Activated T-helper 17 cell treated with anti-CD3 and anti-CD28 coated beads, Interleukin-2, amount 50 U/mL, for 72 hours (primary cell): ENCODE data around the gene PATJ. TPM values are rescaled to one million over a fixed set of nuclear protein-coding genes. Genes with fewer than 3 reads are reported as not detected.
A peak's percentile ranks its signal among the peaks of the same experiment; 100 is the strongest.
"Not testable (repeated sequence)": the region's sequence is repeated elsewhere in the genome, so short reads cannot be mapped to it uniquely, and the experiment has no call there.

Experiments
- ATAC-seq: fragments of 150-1000 bp; cut with Tn5 transposase; replicated peaks from 2 replicates; pipeline ENCODE4 v1.10.0; 2021; ENCODE audit warnings: mild to moderate bottlenecking, moderate library complexity
- H3K27ac Mint-ChIP-seq: one replicate; pipeline ENCODE4 v1.8.0; 2022; ENCODE audit warnings: mixed read lengths
- H3K27me3 Mint-ChIP-seq: one replicate; pipeline ENCODE4 v1.8.0; 2022; ENCODE audit warnings: mixed read lengths
- H3K36me3 Mint-ChIP-seq: one replicate; pipeline ENCODE4 v1.8.0; 2022; ENCODE audit warnings: low read depth, mild to moderate bottlenecking, mixed read lengths
- H3K4me1 Mint-ChIP-seq: one replicate; pipeline ENCODE4 v1.8.0; 2022; ENCODE audit warnings: mixed read lengths
- H3K4me3 Mint-ChIP-seq: one replicate; pipeline ENCODE4 v1.8.0; 2022; ENCODE audit warnings: mild to moderate bottlenecking, mixed read lengths
- H3K9me3 Mint-ChIP-seq: one replicate; pipeline ENCODE4 v1.8.0; 2022; ENCODE audit warnings: mixed read lengths
- total RNA-seq, 2 donors: library from RNA; stranded (reverse); gene quantifications; one replicate each; pipeline ENCODE4 v1.2.3, GENCODE V29; 2022

The PATJ gene
- total RNA-seq, 2 donors from 2014 or later, result 15.7 to 30.1 TPM

DNA sequence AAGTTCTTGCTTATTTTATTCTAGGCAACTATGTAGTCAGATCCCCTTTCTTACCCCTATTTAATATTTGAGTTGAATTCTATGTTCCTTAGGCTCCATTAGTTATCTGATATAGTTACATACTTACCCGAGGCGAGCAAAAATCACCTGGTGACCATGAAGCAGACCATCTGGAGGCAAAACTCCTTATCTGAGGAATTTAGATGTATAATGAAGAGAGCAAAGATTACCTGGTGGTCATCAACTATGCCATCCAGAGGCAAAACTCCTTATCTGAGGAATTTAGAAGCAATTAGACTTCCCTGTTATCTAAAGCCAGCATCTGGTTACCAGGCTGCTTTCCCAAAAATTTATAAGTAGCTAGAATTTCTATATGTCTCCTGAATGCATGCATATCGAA lies 129.9 kb downstream of the PATJ start:
- peaks cover 5% of the 10 kb centered on the region for H3K4me1 Mint-ChIP-seq
- no peaks in the 10 kb centered on the region for H3K9me3 Mint-ChIP-seq
- peaks cover 69% of the 10 kb centered on the region for H3K36me3 Mint-ChIP-seq
- no peak for ATAC-seq
- H3K27me3 Mint-ChIP-seq, result no peaks in the 10 kb centered on the region
- H3K27ac Mint-ChIP-seq, result no peak overlapping the region
- H3K4me3 Mint-ChIP-seq, result no peak overlapping the region

DNA sequence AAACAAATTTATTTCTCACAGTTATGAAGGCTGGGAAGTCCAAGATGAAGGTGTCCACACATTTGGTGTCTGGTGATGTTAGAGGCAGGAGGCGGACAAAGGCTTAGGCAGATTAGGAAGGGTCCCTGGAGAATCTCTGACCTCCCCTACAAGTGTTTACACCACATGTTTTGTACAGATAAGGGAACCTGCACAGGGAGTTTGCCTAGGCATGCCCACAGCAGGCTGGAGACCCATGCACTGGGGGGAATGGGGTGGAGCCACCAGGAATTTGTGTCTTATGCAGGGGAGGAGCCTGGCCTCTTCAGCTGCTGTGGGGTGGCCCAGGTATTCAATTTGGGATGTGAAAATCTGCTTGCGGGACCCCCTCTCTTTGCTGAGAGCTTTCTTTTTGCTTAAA lies 131.3 kb downstream of the PATJ start:
- Mint-ChIP-seq H3K9me3 (no peaks in the 10 kb centered on the region), H3K27me3 (no peaks in the 10 kb centered on the region), H3K36me3 (peaks cover 73% of the 10 kb centered on the region), H3K4me3 (no peak overlapping the region), H3K27ac (no peak overlapping the region), H3K4me1 (peaks cover 5% of the 10 kb centered on the region)
- ATAC-seq, result no peak

DNA sequence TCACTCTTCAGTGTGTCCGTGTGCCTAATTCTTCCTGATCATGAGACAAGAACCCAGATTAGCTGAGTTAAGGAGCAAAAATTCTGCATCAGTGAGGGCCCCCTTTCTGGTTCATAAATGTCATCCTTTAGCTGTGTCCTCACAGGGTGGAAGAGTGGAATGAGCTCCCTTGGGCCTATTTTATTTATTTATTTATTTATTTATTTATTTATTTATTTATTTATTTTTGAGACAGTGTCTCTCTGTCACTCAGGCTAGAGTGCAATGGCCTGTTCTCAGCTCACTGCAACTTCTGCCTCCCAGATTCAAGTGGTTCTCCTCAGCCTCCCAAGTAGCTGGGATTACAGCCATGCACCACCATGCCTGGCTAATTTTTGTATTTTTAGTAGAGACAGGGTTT lies 131.7 kb downstream of the PATJ start:
- Mint-ChIP-seq H3K4me3 (no peak overlapping the region), H3K9me3 (no peaks in the 10 kb centered on the region), H3K27me3 (no peaks in the 10 kb centered on the region), H3K36me3 (peaks cover 69% of the 10 kb centered on the region), H3K4me1 (peaks cover 5% of the 10 kb centered on the region), H3K27ac (no peak overlapping the region)
- no peak for ATAC-seq

DNA sequence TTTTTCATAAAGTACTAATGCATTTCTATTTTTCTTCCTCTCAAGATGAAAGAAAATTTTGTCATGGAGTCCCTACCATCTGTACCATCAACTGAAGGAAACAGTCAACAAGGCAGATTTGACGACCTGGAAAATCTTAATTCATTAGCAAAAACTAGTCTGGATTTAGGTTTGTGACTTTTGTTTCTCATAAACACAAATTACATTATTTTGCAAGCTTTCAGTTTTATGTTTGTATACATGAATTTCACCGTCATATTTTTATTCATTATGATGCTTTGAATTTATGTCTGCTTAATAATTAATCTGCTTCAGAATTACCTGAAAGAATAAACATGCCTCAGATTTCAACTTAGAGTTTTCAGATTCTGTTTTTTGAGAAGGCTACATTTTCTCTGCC lies 132.9 kb downstream of the PATJ start:
- no peak overlapping the region for H3K27ac Mint-ChIP-seq
- no peaks in the 10 kb centered on the region for H3K27me3 Mint-ChIP-seq

DNA sequence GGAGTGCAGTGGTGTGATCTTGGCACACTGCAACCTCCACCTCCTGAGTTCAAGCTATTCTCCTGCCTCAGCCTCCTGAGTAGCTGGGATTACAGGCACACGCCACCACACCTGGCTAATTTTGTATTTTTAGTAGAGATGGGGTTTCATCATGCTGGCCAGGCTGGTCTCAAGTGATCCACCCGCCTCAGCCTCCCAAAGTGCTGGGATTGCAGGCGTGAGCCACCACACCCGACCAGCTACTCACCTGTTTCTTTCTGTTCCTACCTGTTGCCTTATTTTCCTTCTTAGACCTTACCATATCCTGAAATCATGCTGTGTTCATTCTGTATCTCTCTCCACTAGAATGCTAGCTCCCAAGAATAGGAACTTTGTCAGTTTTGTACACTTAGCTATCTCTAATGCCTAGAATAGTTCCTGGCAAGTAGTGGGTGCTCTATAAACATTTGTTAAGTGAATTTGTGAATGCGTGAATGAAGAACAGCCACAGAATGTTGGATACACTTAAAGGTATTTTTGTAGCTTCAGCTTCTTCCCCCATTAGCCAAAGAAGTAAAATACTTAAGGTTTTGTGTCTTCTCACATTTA lies 137.7 kb downstream of the PATJ start:
- ATAC-seq, H3K27me3 Mint-ChIP-seq, H3K4me1 Mint-ChIP-seq, H3K9me3 Mint-ChIP-seq, H3K27ac Mint-ChIP-seq, H3K4me3 Mint-ChIP-seq: not testable (repeated sequence)
- H3K36me3 Mint-ChIP-seq, result peaks cover 68% of the 10 kb centered on the region

More for the DNA sequence above, 132.9 kb downstream of the PATJ start:
- Mint-ChIP-seq H3K4me3 (no peak overlapping the region), H3K36me3 (peaks cover 66% of the 10 kb centered on the region), H3K9me3 (no peaks in the 10 kb centered on the region), H3K4me1 (peaks cover 5% of the 10 kb centered on the region)
- ATAC-seq, result no peak

DNA sequence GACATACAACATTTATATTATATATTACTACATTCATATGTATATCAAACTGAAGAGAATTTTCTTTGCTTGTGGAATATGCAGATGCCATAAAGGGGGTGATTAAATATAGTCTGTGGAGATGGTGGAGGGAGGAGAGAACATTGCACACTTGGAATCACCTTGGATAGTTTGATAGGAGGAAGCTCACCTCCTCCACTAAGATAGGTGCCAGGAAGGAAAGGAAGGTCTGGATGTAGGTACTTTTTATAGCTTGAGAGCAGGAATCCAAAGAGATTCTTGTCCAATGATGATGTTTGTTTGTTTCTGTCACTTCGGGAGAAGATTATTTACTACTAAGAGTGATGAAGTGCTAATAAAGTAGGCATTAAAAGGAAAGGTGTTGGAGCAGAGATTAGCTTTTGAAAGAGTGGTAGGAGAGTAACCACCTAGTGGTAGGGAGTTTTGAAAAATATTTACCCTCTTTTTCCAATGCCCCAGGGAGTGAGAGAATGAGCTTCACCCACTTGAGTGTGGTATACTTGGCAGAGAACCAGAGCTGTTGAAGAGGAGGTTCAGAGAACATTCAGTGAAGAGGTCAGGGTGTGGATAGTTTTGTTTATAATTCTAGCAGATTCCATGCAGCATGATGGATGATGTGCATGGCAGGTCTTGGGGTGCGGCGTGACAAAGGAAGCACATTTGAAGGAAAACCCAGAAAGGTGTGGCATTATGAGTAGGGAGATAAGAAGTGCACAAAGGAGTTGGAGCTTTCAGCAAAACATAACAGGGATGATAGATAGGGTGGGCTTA lies 145.0 kb downstream of the PATJ start:
- Mint-ChIP-seq H3K27ac (peak overlapping the region; percentile 4), H3K36me3 (peaks cover 52% of the 10 kb centered on the region), H3K9me3 (no peaks in the 10 kb centered on the region), H3K4me1 (no peaks in the 10 kb centered on the region), H3K4me3 (no peak overlapping the region), H3K27me3 (no peaks in the 10 kb centered on the region)
- ATAC-seq, result no peak

DNA sequence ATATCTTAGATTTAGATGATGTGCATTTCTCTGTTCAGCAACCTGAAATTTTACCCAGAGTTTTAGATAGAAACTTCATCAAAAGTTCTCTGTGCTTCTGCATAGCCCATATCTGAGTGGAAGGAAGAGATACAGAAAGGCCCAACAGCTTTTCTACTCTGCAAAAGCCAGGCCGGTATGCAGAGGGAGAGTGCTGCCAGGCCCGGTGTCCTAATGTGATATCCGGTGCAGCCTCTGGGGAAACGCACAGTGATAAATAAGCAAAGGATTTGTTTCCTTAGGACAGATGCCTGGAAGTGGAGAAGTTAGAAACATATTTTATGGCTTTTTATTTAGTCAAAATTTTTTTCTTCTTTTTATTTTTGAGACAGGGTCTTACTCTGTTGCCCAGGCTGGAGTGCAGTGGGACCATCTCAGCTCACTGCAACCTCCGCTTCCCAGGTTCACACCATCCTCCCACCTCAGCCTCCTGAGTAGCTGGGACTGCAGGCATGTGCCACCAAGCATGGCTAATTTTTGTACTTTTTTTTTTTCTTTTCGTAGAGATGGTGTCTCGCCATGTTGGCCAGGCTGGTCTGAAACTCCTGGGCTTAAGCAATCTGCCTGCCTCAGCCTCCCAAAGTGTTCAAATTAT lies 145.8 kb downstream of the PATJ start:
- H3K4me1 Mint-ChIP-seq, result no peaks in the 10 kb centered on the region
- no peak overlapping the region for H3K4me3 Mint-ChIP-seq
- no peak for ATAC-seq
- no peaks in the 10 kb centered on the region for H3K9me3 Mint-ChIP-seq
- no peaks in the 10 kb centered on the region for H3K27me3 Mint-ChIP-seq
- H3K27ac Mint-ChIP-seq, result peak overlapping the region; percentile 4
- H3K36me3 Mint-ChIP-seq, result peaks cover 45% of the 10 kb centered on the region

DNA sequence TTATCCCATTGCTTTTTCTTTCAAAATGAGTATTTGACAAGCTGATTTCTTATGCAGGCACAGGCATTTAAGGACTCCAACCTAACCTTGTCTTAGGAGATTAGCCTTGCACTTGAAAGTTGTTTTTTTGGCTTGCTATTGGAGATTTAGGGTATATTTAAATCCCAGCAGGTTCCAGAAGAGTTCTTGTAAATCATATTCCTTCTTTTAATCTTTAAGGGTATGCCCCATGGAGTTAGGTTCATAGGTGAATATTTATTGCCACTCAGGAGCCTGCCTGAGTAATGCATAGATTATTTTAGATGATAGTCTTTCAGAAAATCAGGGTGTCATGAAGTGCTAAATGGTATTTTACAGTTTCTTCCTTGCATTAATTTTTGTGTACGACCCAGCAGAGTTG lies 146.5 kb downstream of the PATJ start:
- ATAC-seq, result no peak
- no peaks in the 10 kb centered on the region for H3K27me3 Mint-ChIP-seq
- H3K9me3 Mint-ChIP-seq, result no peaks in the 10 kb centered on the region
- no peak overlapping the region for H3K4me3 Mint-ChIP-seq
- H3K4me1 Mint-ChIP-seq, result no peaks in the 10 kb centered on the region
- H3K36me3 Mint-ChIP-seq, result peaks cover 50% of the 10 kb centered on the region
- H3K27ac Mint-ChIP-seq, result no peak overlapping the region

DNA sequence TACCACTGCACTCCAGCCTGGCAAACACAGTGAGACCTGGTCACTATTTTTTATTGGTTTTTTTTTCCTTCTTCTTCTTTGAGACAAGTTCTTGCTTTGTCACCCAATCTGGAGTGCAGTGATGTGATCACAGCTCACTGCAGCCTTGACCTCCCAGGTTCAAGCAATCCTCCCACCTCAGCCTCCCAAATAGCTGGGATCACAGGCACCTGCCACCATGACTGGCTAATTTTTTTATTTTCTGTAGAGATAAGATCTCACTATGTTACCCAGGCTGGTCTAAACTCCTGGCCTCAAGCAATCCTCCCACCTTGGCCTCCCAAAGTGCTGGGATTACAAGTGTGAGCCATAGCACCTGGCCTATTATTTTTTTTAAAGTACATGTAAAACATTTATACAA lies 148.2 kb downstream of the PATJ start:
- ATAC-seq, result not testable (repeated sequence)

DNA sequence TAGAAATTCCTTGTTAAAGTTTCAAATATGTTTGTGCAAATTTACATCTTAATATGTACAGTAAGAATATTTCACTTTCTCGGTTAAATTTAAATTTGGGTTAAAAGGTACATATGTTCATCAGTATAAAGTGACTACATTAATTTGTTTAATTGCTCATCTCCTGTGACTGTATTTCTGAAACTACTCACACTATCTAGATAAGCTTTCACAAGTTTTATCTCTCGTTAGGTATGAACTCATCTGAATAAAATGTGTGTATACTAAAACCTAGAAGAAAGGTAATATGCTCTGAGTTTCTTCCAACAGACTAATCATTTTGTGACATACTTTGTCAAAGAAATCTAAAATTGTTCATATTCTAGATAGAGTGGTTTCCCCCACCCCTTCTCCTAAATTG lies 150.7 kb downstream of the PATJ start:
- no peak overlapping the region for H3K27ac Mint-ChIP-seq
- H3K9me3 Mint-ChIP-seq, result no peaks in the 10 kb centered on the region
- H3K36me3 Mint-ChIP-seq, result peaks cover 18% of the 10 kb centered on the region
- H3K4me3 Mint-ChIP-seq, result no peak overlapping the region
- ATAC-seq, result peak; percentile 60
- H3K27me3 Mint-ChIP-seq, result no peaks in the 10 kb centered on the region
- peaks cover 3% of the 10 kb centered on the region for H3K4me1 Mint-ChIP-seq

More for the DNA sequence above, 148.2 kb downstream of the PATJ start:
- not testable (repeated sequence) for H3K27ac Mint-ChIP-seq, H3K9me3 Mint-ChIP-seq, H3K4me1 Mint-ChIP-seq, H3K27me3 Mint-ChIP-seq, H3K4me3 Mint-ChIP-seq
- peaks cover 37% of the 10 kb centered on the region for H3K36me3 Mint-ChIP-seq

DNA sequence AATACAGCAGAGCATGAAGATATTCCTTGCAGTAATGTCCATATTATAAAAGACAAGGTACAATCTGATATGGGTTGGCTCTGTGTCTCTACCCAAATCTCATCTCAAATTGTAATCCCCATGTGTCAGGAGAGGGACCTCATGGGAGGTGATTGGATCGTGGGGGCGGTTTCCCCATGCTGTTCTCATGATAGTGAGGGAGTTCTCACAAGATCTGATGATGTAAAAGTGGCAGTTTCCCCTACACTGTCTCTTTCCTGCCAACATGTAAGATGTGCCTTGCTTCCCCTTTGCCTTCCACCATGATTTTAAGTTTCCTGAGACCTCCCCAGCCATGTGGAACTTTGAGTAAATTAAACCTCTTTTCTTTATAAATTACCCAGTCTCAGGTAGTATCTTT lies 152.0 kb downstream of the PATJ start:
- not testable (repeated sequence) for ATAC-seq, H3K9me3 Mint-ChIP-seq, H3K27me3 Mint-ChIP-seq, H3K27ac Mint-ChIP-seq, H3K4me3 Mint-ChIP-seq, H3K4me1 Mint-ChIP-seq
- H3K36me3 Mint-ChIP-seq, result peaks cover 30% of the 10 kb centered on the region

DNA sequence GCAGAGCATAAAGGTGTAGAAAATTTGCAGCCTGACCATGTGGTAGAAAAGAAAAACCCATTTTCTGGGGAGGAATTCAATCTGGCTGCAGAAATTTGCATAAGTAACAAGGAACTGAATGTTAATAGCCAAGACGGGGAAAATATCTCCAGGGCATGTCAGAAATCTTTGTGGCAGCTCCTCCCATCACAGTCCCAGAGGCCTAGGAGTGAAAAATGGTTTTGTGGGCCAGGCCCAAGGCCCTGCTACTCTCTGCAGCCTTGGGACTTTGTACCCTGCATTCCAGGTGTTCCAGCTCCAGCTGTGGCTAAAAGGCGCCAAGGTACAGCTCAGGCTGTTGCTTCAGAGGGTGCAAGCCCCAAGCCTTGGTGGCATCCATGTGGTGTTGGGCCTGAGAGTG lies 152.9 kb downstream of the PATJ start:
- Mint-ChIP-seq H3K9me3 (no peaks in the 10 kb centered on the region), H3K36me3 (peaks cover 33% of the 10 kb centered on the region), H3K27me3 (no peaks in the 10 kb centered on the region), H3K4me1 (peaks cover 3% of the 10 kb centered on the region), H3K27ac (no peak overlapping the region), H3K4me3 (no peak overlapping the region)
- ATAC-seq, result no peak

DNA sequence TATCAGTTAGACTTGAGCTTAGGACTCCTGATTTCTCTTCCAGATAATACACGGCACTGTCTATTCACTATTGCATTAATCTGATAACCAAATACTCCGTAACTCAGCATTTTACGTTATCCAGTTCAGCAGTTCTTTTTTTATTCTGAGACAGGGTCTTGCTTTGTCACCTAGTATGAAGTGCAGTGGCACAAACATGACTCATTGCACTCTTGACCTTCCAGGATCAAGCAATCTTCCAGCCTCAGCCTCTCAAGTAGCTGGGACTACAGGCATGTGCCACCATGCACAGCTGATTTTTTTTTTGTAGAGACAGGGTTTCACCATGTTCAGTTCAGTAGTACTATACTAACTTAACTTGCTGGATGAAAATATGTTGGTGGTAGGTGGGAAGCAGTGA lies 156.4 kb downstream of the PATJ start:
- peaks cover 3% of the 10 kb centered on the region for H3K4me1 Mint-ChIP-seq
- no peaks in the 10 kb centered on the region for H3K27me3 Mint-ChIP-seq
- ATAC-seq, result no peak
- H3K36me3 Mint-ChIP-seq, result peaks cover 49% of the 10 kb centered on the region
- H3K4me3 Mint-ChIP-seq, result no peak overlapping the region
- no peaks in the 10 kb centered on the region for H3K9me3 Mint-ChIP-seq
- no peak overlapping the region for H3K27ac Mint-ChIP-seq

DNA sequence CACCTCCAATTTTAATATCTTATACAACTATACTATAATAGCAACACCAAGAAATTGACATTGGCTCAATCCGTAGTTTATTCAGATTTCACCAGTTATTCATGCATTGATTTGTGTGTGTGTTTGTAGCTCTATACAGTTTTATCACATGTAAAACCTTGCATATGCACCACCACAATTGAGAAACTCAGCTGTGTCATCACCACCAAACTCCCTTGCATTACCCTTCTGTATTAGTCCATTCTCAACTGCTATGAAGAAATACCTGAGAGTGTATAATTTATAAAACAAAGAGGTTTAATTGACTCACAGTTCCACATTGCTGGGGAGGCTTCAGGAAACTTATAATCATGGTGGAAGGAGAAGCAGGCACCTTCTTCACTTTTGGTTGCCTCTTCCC lies 162.1 kb downstream of the PATJ start:
- Mint-ChIP-seq H3K36me3 (peaks cover 58% of the 10 kb centered on the region), H3K27ac (no peak overlapping the region), H3K9me3 (no peaks in the 10 kb centered on the region), H3K4me3 (no peak overlapping the region), H3K27me3 (no peaks in the 10 kb centered on the region), H3K4me1 (no peaks in the 10 kb centered on the region)
- no peak for ATAC-seq

DNA sequence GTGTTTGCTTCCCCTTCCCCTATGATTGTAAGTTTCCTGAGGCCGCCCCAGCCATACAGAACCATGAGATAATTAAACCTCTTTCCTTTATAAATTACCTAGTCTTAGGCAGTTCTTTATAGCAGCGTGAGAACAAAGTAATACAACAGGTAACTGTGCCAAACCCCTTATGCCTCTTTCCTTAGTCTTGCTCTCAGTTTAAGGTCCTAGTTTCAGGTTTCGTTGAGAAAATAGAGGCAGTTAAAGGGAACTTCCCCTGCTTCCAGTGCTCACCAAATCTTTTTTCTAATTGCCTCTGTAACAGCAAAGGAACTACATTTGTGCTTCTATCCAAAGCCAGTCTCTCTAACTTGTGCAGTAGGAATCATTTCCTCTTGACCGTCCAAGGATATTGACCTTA lies 164.8 kb downstream of the PATJ start:
- Mint-ChIP-seq H3K27ac (peak overlapping the region; percentile 6), H3K4me3 (no peak overlapping the region), H3K4me1 (no peaks in the 10 kb centered on the region), H3K9me3 (no peaks in the 10 kb centered on the region), H3K27me3 (no peaks in the 10 kb centered on the region), H3K36me3 (peaks cover 56% of the 10 kb centered on the region)
- ATAC-seq, result no peak
